ENCODE data around the gene ADGRV1. TPM values are rescaled to one million over a fixed set of nuclear protein-coding genes. Genes with fewer than 3 reads are reported as not detected.

The ADGRV1 gene
- total RNA-seq, 1 donor from 2014 or later: 0.99 TPM

DNA sequence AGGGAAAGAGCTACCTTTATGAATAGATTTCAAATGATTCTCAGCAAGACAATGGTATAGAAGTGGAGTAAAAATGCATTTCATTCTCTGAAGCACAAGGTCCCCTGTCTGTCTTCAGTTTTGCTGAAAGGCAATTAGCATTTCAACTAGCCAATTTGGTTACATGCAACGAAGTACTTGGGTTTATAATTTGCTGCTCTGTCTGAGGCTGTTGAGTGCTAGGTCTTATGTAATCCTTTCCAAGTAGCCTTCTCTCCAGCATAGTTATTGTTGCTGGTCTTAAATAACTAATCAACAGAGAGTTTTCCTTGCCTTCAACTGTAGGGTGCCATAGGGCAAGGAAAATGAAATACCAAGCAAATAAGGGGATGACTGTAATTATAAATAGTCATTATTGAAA is 4.5 kb downstream of the ADGRV1 start:
- H3K4me3 Mint-ChIP-seq (ENCODE audit: unreplicated experiment): no peak overlapping the region
- DNase-seq (ENCODE audit: extremely low spot score, unreplicated experiment): no peak
- peaks cover 6% of the 10 kb centered on the region for H3K4me1 Mint-ChIP-seq (ENCODE audit: unreplicated experiment)
- H3K27ac Mint-ChIP-seq (ENCODE audit: unreplicated experiment): no peak overlapping the region
- TF ChIP-seq, protein P1, sequence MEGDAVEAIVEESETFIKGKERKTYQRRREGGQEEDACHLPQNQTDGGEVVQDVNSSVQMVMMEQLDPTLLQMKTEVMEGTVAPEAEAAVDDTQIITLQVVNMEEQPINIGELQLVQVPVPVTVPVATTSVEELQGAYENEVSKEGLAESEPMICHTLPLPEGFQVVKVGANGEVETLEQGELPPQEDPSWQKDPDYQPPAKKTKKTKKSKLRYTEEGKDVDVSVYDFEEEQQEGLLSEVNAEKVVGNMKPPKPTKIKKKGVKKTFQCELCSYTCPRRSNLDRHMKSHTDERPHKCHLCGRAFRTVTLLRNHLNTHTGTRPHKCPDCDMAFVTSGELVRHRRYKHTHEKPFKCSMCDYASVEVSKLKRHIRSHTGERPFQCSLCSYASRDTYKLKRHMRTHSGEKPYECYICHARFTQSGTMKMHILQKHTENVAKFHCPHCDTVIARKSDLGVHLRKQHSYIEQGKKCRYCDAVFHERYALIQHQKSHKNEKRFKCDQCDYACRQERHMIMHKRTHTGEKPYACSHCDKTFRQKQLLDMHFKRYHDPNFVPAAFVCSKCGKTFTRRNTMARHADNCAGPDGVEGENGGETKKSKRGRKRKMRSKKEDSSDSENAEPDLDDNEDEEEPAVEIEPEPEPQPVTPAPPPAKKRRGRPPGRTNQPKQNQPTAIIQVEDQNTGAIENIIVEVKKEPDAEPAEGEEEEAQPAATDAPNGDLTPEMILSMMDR (IDR thresholded peaks at IDR 0.05): no peak
- no peaks in the 10 kb centered on the region for H3K9me3 Mint-ChIP-seq (ENCODE audit: unreplicated experiment)
- H3K27me3 Mint-ChIP-seq (ENCODE audit: unreplicated experiment): peaks cover 82% of the 10 kb centered on the region
- H3K36me3 Mint-ChIP-seq (ENCODE audit: unreplicated experiment): no peaks in the 10 kb centered on the region

DNA sequence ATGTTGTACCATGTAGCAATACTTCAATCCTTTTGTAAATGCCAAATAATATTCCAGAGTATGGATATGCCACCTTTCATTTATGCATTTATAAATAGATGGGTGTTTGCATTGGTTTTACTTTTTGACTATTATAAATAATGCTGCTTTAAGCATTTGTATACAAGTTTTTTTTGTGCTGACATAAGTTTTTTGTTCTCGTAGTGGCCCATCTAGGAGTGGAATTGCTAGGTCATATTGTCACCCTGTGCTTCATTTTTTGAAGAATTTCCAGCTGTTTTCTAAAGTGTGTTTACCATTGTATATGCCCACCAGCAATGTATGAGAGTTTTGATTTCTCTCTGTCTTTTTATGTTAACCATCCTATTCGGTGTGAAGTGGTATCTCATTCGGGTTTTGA is 6.9 kb downstream of the ADGRV1 start:
- Mint-ChIP-seq H3K27me3 (ENCODE audit: unreplicated experiment) (peaks cover 80% of the 10 kb centered on the region), H3K9me3 (ENCODE audit: unreplicated experiment) (peaks cover 3% of the 10 kb centered on the region), H3K4me3 (ENCODE audit: unreplicated experiment) (no peak overlapping the region), H3K27ac (ENCODE audit: unreplicated experiment) (no peak overlapping the region), H3K4me1 (ENCODE audit: unreplicated experiment) (no peaks in the 10 kb centered on the region), H3K36me3 (ENCODE audit: unreplicated experiment) (no peaks in the 10 kb centered on the region)
- DNase-seq (ENCODE audit: extremely low spot score, unreplicated experiment): no peak
- TF ChIP-seq, protein P1 (IDR thresholded peaks at IDR 0.05): no peak

DNA sequence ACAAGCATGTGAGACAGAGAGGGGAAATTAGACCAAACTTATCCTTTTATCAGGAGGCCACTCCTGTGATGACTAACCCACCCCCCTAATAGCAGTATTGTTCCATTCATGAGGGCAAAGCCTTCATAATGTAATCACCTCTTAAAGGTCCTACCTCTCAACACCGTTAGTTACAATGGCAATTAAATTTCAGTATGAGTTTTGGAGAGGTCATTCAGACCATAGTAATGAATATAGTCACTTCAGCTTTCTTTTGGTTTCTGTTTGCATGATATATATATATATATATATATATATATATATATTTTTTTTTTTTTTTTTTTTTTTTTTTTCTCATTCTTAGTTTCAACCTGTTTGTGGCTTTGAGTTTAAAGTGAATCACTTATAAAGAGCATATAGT is 10.5 kb downstream of the ADGRV1 start:
- Mint-ChIP-seq H3K27me3 (ENCODE audit: unreplicated experiment) (peaks cover 67% of the 10 kb centered on the region), H3K9me3 (ENCODE audit: unreplicated experiment) (peaks cover 5% of the 10 kb centered on the region), H3K36me3 (ENCODE audit: unreplicated experiment) (no peaks in the 10 kb centered on the region), H3K4me3 (ENCODE audit: unreplicated experiment) (no peak overlapping the region), H3K27ac (ENCODE audit: unreplicated experiment) (no peak overlapping the region), H3K4me1 (ENCODE audit: unreplicated experiment) (no peaks in the 10 kb centered on the region)
- DNase-seq (ENCODE audit: extremely low spot score, unreplicated experiment): no peak
- TF ChIP-seq, protein P1 (IDR thresholded peaks at IDR 0.05): no peak

DNA sequence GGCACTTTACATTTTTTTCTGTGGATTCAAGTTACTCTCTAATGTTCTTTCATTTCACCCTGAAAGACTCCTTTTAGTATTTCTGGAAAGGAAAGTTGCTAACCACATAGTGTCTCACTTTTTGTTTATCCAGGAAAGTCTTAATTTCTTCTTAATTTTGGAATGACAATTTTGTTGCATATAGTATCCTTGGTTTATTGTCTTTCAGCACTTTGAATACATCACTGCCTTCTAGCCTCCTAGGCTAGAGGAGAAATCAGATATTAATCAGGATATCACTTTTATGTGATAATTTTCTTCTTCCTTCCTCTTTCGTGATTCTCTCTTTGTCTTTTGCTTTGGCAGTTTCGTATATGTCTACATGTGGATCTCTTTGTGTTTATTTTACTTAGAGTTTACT is 11.4 kb downstream of the ADGRV1 start:
- Mint-ChIP-seq H3K9me3 (ENCODE audit: unreplicated experiment) (peaks cover 5% of the 10 kb centered on the region), H3K4me1 (ENCODE audit: unreplicated experiment) (no peaks in the 10 kb centered on the region), H3K4me3 (ENCODE audit: unreplicated experiment) (no peak overlapping the region), H3K36me3 (ENCODE audit: unreplicated experiment) (no peaks in the 10 kb centered on the region), H3K27me3 (ENCODE audit: unreplicated experiment) (peaks cover 68% of the 10 kb centered on the region), H3K27ac (ENCODE audit: unreplicated experiment) (no peak overlapping the region)
- DNase-seq (ENCODE audit: extremely low spot score, unreplicated experiment): no peak
- TF ChIP-seq, protein P1 (IDR thresholded peaks at IDR 0.05): no peak

DNA sequence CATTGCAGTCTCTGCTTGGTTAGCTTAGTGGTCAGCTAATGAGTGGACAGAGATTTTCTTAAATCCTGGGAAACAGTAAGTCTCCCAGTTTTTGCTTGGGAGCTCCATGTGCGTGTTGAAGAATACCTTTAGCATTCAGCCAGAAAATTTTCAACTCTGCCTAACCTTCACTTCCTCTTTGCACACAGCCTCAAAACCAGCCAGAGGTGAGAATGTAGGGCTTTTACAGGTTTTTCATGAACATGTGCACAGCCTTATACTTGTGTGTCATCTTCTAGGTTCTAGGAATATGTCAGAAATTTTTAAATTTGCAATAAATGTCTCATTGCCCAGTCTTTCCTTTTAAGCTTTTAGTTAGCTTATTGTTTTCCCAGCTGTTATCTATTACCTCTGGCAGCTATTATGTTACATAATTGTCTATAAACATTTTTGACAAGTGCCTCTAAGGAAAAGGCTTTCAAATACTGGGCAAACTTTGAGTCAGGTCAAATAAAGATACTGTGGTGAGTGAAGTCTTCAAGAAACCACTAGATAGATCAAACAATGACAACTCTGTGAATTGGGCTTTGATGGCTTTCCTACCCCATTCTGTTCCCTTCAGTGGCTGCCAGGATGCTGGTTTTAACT is 12.7 kb downstream of the ADGRV1 start:
- H3K9me3 Mint-ChIP-seq (ENCODE audit: unreplicated experiment): peaks cover 5% of the 10 kb centered on the region
- no peak overlapping the region for H3K4me3 Mint-ChIP-seq (ENCODE audit: unreplicated experiment)
- TF ChIP-seq, protein P1 (IDR thresholded peaks at IDR 0.05): no peak
- DNase-seq (ENCODE audit: extremely low spot score, unreplicated experiment): no peak
- no peaks in the 10 kb centered on the region for H3K4me1 Mint-ChIP-seq (ENCODE audit: unreplicated experiment)
- no peak overlapping the region for H3K27ac Mint-ChIP-seq (ENCODE audit: unreplicated experiment)
- H3K36me3 Mint-ChIP-seq (ENCODE audit: unreplicated experiment): no peaks in the 10 kb centered on the region
- peaks cover 57% of the 10 kb centered on the region for H3K27me3 Mint-ChIP-seq (ENCODE audit: unreplicated experiment)
